Esophagus squamous epithelium (tissue), 5 donors: ENCODE data around the gene RRM2. TPM values are rescaled to one million over a fixed set of nuclear protein-coding genes. Genes with fewer than 3 reads are reported as not detected.

Experiments
- DNase-seq: peaks from one replicate; lab custom pipeline; 2025; lab: John Stamatoyannopoulos, UW
- H3K27ac ChIP-seq, 4 donors: fragments of 200-600 bp; sonication (generic); one replicate each; pipeline ENCODE4 v1.5.1; 2016 to 2019; ENCODE audit warnings: mild to moderate bottlenecking in 1 of 4
- H3K27me3 ChIP-seq, 4 donors: fragments of 200-600 bp; sonication (generic); 1 replicate in 3 of 4; 2 replicates in 1 of 4; pipeline versions ENCODE4 v1.5.1 to v1.6.0; 2017 to 2021; ENCODE audit warnings: antibody characterized with exemption in 1 of 4
- H3K36me3 ChIP-seq, 3 donors: fragments of 200-600 bp; sonication (generic); one replicate each; pipeline ENCODE4 v1.5.1; 2016 to 2019
- H3K4me1 ChIP-seq, 3 donors: fragments of 200-600 bp; sonication (generic); one replicate each; pipeline ENCODE4 v1.5.1; 2017 to 2019
- H3K4me3 ChIP-seq, 4 donors: fragments of 200-600 bp; sonication (generic); 1 replicate in 3 of 4; 2 replicates in 1 of 4; pipeline ENCODE4 v1.5.1; 2016 to 2019; ENCODE audit warnings: mild to moderate bottlenecking in 2 of 4, moderate library complexity in 1 of 4
- H3K9me3 ChIP-seq, 3 donors: fragments of 200-600 bp; sonication (generic); one replicate each; pipeline ENCODE4 v1.5.1; 2016 to 2019
- POLR2A ChIP-seq, 4 donors: fragments of 450-650 bp; IDR thresholded peaks; one replicate each; pipeline ENCODE4 v1.6.1; 2017; ENCODE audit warnings: antibody characterized with exemption in 4 of 4, mild to moderate bottlenecking in 4 of 4, moderate library complexity in 3 of 4
- WGBS, 2 donors: methylation state at CpG; one replicate each; pipeline ENCODE4 v1.1.5; 2018; 5-methylcytosine and 5-hydroxymethylcytosine counted together
- intact Hi-C: fragments of 100-400 bp; cut with DNase I; formaldehyde crosslinking; loops from one replicate; pipeline ENCODE4 v1.15.0; 2022
- total RNA-seq, 4 donors: library from RNA; depleted of rRNA; stranded (reverse); fragments of >200 nt; gene quantifications; one replicate each; pipeline ENCODE4 v1.1.0, GENCODE V29; 2016
- TF ChIP-seq, protein P1 (sequence below), 6 experiments: fragments of 450-650 bp in 4 of 6; fragments of 200-600 bp in 2 of 6; sonication (generic) in 2 of 6; IDR thresholded peaks; one replicate each; pipeline ENCODE4 v1.5.1; 2016 to 2019; ENCODE audit warnings: antibody characterized with exemption in 6 of 6, mild to moderate bottlenecking in 4 of 6, moderate library complexity in 4 of 6
- donor health status: DM: yes; HTN: yes; CAD: no.

The RRM2 gene
- total RNA-seq, 4 donors from 2014 or later: 16.2 to 65.1 (median 41.7) TPM

DNA sequence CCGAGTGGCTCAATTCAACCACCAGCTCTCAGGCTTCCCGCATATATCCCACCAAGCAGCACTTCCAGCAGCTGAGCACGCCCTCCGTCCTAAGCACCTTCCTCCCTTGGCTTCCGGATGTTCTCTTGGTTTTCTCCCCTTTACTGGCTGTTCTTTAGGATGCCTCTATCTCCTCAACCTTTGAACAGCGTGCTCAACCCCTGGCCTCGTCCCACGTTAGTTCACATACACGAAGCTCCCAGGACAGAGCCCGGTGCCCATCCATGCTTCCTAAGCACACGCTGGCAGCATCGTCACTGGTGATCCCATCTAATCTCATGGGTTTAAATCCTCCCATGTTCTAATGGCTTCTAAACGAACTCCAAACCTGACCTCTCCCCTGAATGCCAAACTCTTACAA lies 46.0 kb upstream of the RRM2 start:
- WGBS, 2 donors: 83 to 85% methylated on average over 13 of the region's 13 CpGs
- TF ChIP-seq, protein P1, sequence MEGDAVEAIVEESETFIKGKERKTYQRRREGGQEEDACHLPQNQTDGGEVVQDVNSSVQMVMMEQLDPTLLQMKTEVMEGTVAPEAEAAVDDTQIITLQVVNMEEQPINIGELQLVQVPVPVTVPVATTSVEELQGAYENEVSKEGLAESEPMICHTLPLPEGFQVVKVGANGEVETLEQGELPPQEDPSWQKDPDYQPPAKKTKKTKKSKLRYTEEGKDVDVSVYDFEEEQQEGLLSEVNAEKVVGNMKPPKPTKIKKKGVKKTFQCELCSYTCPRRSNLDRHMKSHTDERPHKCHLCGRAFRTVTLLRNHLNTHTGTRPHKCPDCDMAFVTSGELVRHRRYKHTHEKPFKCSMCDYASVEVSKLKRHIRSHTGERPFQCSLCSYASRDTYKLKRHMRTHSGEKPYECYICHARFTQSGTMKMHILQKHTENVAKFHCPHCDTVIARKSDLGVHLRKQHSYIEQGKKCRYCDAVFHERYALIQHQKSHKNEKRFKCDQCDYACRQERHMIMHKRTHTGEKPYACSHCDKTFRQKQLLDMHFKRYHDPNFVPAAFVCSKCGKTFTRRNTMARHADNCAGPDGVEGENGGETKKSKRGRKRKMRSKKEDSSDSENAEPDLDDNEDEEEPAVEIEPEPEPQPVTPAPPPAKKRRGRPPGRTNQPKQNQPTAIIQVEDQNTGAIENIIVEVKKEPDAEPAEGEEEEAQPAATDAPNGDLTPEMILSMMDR (IDR thresholded peaks at IDR 0.05): no peak
- no peak for TF ChIP-seq POLR2A (IDR thresholded peaks at IDR 0.05)
- H3K27ac ChIP-seq: no peak overlapping the region
- H3K27me3 ChIP-seq: peaks cover 0 to 85% (median 7%) of the 10 kb centered on the region in 4 donors
- no peak for DNase-seq
- no peaks in the 10 kb centered on the region for H3K9me3 ChIP-seq
- peaks cover 8 to 41% (median 17%) of the 10 kb centered on the region in 3 donors for H3K4me1 ChIP-seq
- H3K36me3 ChIP-seq: no peaks in the 10 kb centered on the region
- intact Hi-C loops: loop anchor here (10.0 kb wide), 1 partner anchor 358 kb away; no protein-coding TSS in a partner anchor
- H3K4me3 ChIP-seq: no peak overlapping the region

GRCh38 chr2:10076988-10077527 lies 45.5 kb upstream of the RRM2 start:
- Histone ChIP-seq H3K4me3 (no peak overlapping the region), H3K4me1 (peaks cover 8 to 41% (median 17%) of the 10 kb centered on the region in 3 donors), H3K27me3 (peaks cover 0 to 91% (median 7%) of the 10 kb centered on the region in 4 donors), H3K9me3 (no peaks in the 10 kb centered on the region), H3K36me3 (no peaks in the 10 kb centered on the region), H3K27ac (no peak overlapping the region)
- DNase-seq: no peak
- intact Hi-C loops: loop anchor here (10.0 kb wide), 1 partner anchor 358 kb away; no protein-coding TSS in a partner anchor
- WGBS, 2 donors: 77 to 84% methylated on average over 5 of the region's 5 CpGs
- no peak for TF ChIP-seq POLR2A (IDR thresholded peaks at IDR 0.05)
- TF ChIP-seq, protein P1 (IDR thresholded peaks at IDR 0.05): no peak

GRCh38 chr2:10078001-10078400 lies 44.5 kb upstream of the RRM2 start:
- Histone ChIP-seq H3K27ac (no peak overlapping the region), H3K9me3 (no peaks in the 10 kb centered on the region), H3K4me1 (peaks cover 8 to 33% (median 17%) of the 10 kb centered on the region in 3 donors), H3K36me3 (no peaks in the 10 kb centered on the region), H3K4me3 (no peak overlapping the region), H3K27me3 (peaks cover 3 to 96% (median 7%) of the 10 kb centered on the region in 4 donors)
- no peak for DNase-seq
- intact Hi-C loops: loop anchor here (10.0 kb wide), 1 partner anchor 357 kb away; no protein-coding TSS in a partner anchor
- TF ChIP-seq POLR2A (IDR thresholded peaks at IDR 0.05): no peak
- TF ChIP-seq, protein P1 (IDR thresholded peaks at IDR 0.05): no peak
- 85% methylated on average over 7 of the region's 7 CpGs for WGBS, 2 donors

- H3K4me1 ChIP-seq: peaks cover 8 to 32% (median 17%) of the 10 kb centered on the region in 3 donors
- peaks cover 3 to 96% (median 8%) of the 10 kb centered on the region in 4 donors for H3K27me3 ChIP-seq
- DNase-seq: no peak
- intact Hi-C loops: loop anchor here (10.0 kb wide), 1 partner anchor 356 kb away; no protein-coding TSS in a partner anchor
- H3K9me3 ChIP-seq: no peaks in the 10 kb centered on the region
- WGBS, 2 donors: 18 to 34% methylated on average over 10 to 12 of the region's 12 CpGs
- H3K27ac ChIP-seq: peak overlapping the region; percentile 49 to 89 (median 76)
- peak overlapping the region; percentile 44 to 73 (median 54) for H3K4me3 ChIP-seq
- no peaks in the 10 kb centered on the region for H3K36me3 ChIP-seq
- TF ChIP-seq POLR2A (IDR thresholded peaks at IDR 0.05): no peak
- TF ChIP-seq, protein P1 (IDR thresholded peaks at IDR 0.05): no peak
Measured at GRCh38 chr2:10078704-10079265, 43.8 kb upstream of the RRM2 start.
